PC-9 (cell line): ENCODE results near the gene MYBPC2.

Source experiments
- EZH2 ChIP-seq: fragments of 200-600 bp; sonication (generic); IDR thresholded peaks from 2 replicates; pipeline ENCODE4 v1.8.0; 2017; ENCODE audit warnings: antibody characterized with exemption, low read depth
- TF ChIP-seq, protein P1 (sequence below): fragments of 200-600 bp; sonication (generic); conservative IDR thresholded peaks from 2 replicates; pipeline ENCODE4 v1.6.1; 2017; ENCODE audit warnings: mixed run types, antibody characterized with exemption, mild to moderate bottlenecking, moderate library complexity

DNA sequence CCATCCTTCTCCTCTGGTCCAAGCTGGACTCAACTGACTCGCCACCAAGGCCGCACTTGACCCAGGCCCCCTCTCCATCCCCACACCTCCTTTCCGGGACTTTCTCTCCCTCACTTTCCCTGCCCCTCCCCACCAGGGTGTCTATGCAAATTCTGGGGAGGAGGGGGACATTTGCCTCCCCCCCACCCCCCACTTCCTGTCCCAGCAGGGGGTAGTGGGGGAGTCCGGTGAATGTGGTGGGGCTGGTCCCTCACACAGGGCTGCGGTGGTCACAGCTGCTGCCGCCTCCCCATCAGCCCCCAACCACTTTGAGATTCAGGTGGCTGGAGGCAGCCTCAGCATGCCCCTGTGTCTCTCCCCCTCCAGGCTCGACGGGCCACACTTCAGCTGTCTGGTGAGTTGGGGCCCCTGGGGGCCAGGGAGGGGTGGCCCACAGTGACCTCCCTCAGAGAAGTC, 13.1 kb upstream of the MYBPC2 start:
- TF ChIP-seq, protein P1, sequence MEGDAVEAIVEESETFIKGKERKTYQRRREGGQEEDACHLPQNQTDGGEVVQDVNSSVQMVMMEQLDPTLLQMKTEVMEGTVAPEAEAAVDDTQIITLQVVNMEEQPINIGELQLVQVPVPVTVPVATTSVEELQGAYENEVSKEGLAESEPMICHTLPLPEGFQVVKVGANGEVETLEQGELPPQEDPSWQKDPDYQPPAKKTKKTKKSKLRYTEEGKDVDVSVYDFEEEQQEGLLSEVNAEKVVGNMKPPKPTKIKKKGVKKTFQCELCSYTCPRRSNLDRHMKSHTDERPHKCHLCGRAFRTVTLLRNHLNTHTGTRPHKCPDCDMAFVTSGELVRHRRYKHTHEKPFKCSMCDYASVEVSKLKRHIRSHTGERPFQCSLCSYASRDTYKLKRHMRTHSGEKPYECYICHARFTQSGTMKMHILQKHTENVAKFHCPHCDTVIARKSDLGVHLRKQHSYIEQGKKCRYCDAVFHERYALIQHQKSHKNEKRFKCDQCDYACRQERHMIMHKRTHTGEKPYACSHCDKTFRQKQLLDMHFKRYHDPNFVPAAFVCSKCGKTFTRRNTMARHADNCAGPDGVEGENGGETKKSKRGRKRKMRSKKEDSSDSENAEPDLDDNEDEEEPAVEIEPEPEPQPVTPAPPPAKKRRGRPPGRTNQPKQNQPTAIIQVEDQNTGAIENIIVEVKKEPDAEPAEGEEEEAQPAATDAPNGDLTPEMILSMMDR = no peak
- TF ChIP-seq EZH2 = no peak
